Endothelial cell of umbilical vein (primary cell): ENCODE measurements around the gene TMEM270. TPM values are rescaled to one million over a fixed set of nuclear protein-coding genes. Genes with fewer than 3 reads are reported as not detected.

Source experiments
- BruUV-seq: library from RNA; stranded (reverse); fragments of 400-500 nt; replicated peaks from 2 replicates; lab custom pipeline; 2021; lab: Mats Ljungman, UMichigan
- CTCF ChIA-PET: fragments of 300-600, 350-600 bp; sonication (Branson Sonifier 250); formaldehyde crosslinking; loops from one replicate; lab custom pipeline; 2021; ENCODE audit warnings: antibody characterized with exemption, inconsistent platforms; lab: Charles Lee
- POLR2A ChIA-PET: fragments of 300-600, 350-600 bp; sonication (Branson Sonifier 250); formaldehyde crosslinking; loops from one replicate; lab custom pipeline; 2021; ENCODE audit warnings: antibody characterized with exemption, inconsistent platforms; lab: Charles Lee
- DNase-seq: peaks from one replicate; pipeline ENCODE4 v3.0.0-alpha.2; 2011; ENCODE audit warnings: low read depth, low spot score
- FAIRE-seq: peaks from 2 replicates; lab custom pipeline; 2011; peaks lifted over from hg19 to GRCh38; lab: Jason Lieb, UNC
- H2AFZ ChIP-seq: 2 replicates; pipeline ENCODE4 v1.6.0; 2012; ENCODE audit warnings: low read depth, low read length, control low read depth, inconsistent platforms
- H3K27ac ChIP-seq: 2 replicates; pipeline ENCODE4 v1.5.1; 2011; ENCODE audit warnings: low read depth, mild to moderate bottlenecking, control low read depth, low read length, moderate library complexity; ENCODE audit not compliant: insufficient read depth
- H3K27me3 ChIP-seq, 2 experiments: 2 replicates each; pipeline versions ENCODE4 v1.6.0 to v1.6.1; 2011; ENCODE audit warnings: low read length in 2 of 2, mixed read lengths in 1 of 2; ENCODE audit not compliant: control insufficient read depth in 2 of 2, insufficient read depth in 2 of 2
- H3K36me3 ChIP-seq, 2 experiments: 2 replicates in 1 of 2; 3 replicates in 1 of 2; pipeline ENCODE4 v1.5.1; 2011; ENCODE audit warnings: low read length in 2 of 2, mild to moderate bottlenecking in 1 of 2, moderate library complexity in 1 of 2; ENCODE audit not compliant: control insufficient read depth in 2 of 2, insufficient read depth in 2 of 2; ENCODE audit errors: extremely low read depth in 1 of 2
- H3K4me1 ChIP-seq: 3 replicates; pipeline ENCODE4 v1.5.1; 2011; ENCODE audit warnings: mild to moderate bottlenecking, low read length; ENCODE audit not compliant: control insufficient read depth, insufficient read depth; ENCODE audit errors: extremely low read depth
- H3K4me2 ChIP-seq: 2 replicates; pipeline ENCODE4 v1.6.1; 2011; ENCODE audit warnings: low read length, control low read depth, mixed read lengths; ENCODE audit not compliant: insufficient read depth
- H3K4me3 ChIP-seq, 3 experiments: fragments of 200-600 bp in 1 of 3; sonication (generic), shearing (Covaris generic) in 1 of 3; replicated peaks in 1 of 3; 2 replicates each; pipeline ENCODE4 v1.5.1; 2011 to 2016; ENCODE audit warnings: control low read depth in 3 of 3, low read length in 3 of 3, mild to moderate bottlenecking in 2 of 3, inconsistent platforms in 1 of 3, low read depth in 1 of 3, moderate library complexity in 1 of 3; ENCODE audit not compliant: insufficient read depth in 1 of 3
- H3K79me2 ChIP-seq: 2 replicates; pipeline ENCODE4 v1.6.0; 2012; ENCODE audit warnings: low read length, inconsistent platforms; ENCODE audit not compliant: control insufficient read depth, insufficient read depth
- H3K9ac ChIP-seq: replicated peaks from 2 replicates; pipeline ENCODE3; 2011; ENCODE audit warnings: low read length, control low read depth; ENCODE audit not compliant: insufficient read depth; ENCODE audit errors: extremely low read depth
- H3K9me1 ChIP-seq: replicated peaks from 3 replicates; pipeline ENCODE4 v1.6.0; 2011; ENCODE audit warnings: mild to moderate bottlenecking, low read length; ENCODE audit not compliant: control insufficient read depth, insufficient read depth; ENCODE audit errors: extremely low read depth
- H3K9me3 ChIP-seq: replicated peaks from 2 replicates; pipeline ENCODE4 v1.5.1; 2012; ENCODE audit warnings: low read length, inconsistent platforms; ENCODE audit not compliant: control insufficient read depth, insufficient read depth
- H4K20me1 ChIP-seq: replicated peaks from 2 replicates; pipeline ENCODE3; 2011; ENCODE audit warnings: mild to moderate bottlenecking, low read length; ENCODE audit not compliant: control insufficient read depth, insufficient read depth; ENCODE audit errors: extremely low read depth
- CTCF ChIP-seq, 2 donors: IDR thresholded peaks; 1 replicate in 1 of 2; 2 replicates in 1 of 2; pipeline ENCODE4 v1.5.1; 2011; ENCODE audit warnings: low read length in 2 of 2, mild to moderate bottlenecking in 2 of 2, moderate library complexity in 2 of 2, control low read depth in 1 of 2, inconsistent platforms in 1 of 2, low read depth in 1 of 2; ENCODE audit not compliant: insufficient read depth in 1 of 2; ENCODE audit errors: extremely low read depth in 1 of 2
- EZH2 ChIP-seq: IDR thresholded peaks from 2 replicates; pipeline ENCODE4 v1.6.1; 2012; ENCODE audit warnings: borderline replicate concordance, low read depth, mild to moderate bottlenecking, moderate library complexity, low read length, inconsistent platforms; ENCODE audit not compliant: severe bottlenecking
- FOS ChIP-seq: IDR thresholded peaks from 2 replicates; pipeline ENCODE4 v1.6.1; 2011; ENCODE audit warnings: mild to moderate bottlenecking, low read length, moderate library complexity, borderline replicate concordance; ENCODE audit not compliant: insufficient read depth
- GATA2 ChIP-seq: IDR thresholded peaks from 2 replicates; pipeline ENCODE4 v1.7.0; 2011; ENCODE audit warnings: low read depth, mild to moderate bottlenecking, moderate library complexity, mixed read lengths, low read length; ENCODE audit not compliant: insufficient read length, insufficient read depth
- JUN ChIP-seq: IDR thresholded peaks from 2 replicates; pipeline ENCODE4 v1.6.1; 2011; ENCODE audit warnings: borderline replicate concordance, low read depth; ENCODE audit not compliant: insufficient read length, insufficient read depth
- MAX ChIP-seq: IDR thresholded peaks from 2 replicates; pipeline ENCODE4 v1.6.1; 2011; ENCODE audit not compliant: insufficient read depth, insufficient read length
- MYC ChIP-seq: IDR thresholded peaks from one replicate; pipeline ENCODE4 v1.6.1; 2011; ENCODE audit warnings: mild to moderate bottlenecking, low read depth, low read length
- POLR2A ChIP-seq: IDR thresholded peaks from 2 replicates; pipeline ENCODE4 v1.6.1; 2012; ENCODE audit warnings: low read depth, mild to moderate bottlenecking, control low read depth, low read length
- POLR2AphosphoS5 ChIP-seq: IDR thresholded peaks from 2 replicates; pipeline ENCODE4 v1.6.1; 2012; ENCODE audit warnings: low read depth, mild to moderate bottlenecking, control low read depth, low read length, moderate library complexity; ENCODE audit not compliant: insufficient read depth
- dilution Hi-C: fragments of 300-500 bp; cut with MboI; formaldehyde crosslinking; loops from one replicate; pipeline ENCODE4 v1.15.0; 2019; ENCODE audit warnings: low sequenced_read_pairs; ENCODE audit not compliant: extremely low pct_ligation_motif_present
- intact Hi-C: fragments of 100-400 bp; cut with micrococcal nuclease; formaldehyde crosslinking; loops from one replicate; pipeline ENCODE4 v1.10.0; 2022
- polyA plus RNA-seq, 4 experiments: library from polyadenylated mRNA; depleted of rRNA in 3 of 4; stranded (reverse) in 3 of 4; unstranded in 1 of 4; fragments of >200 nt; gene quantifications; 2 replicates each; pipeline versions ENCODE4 v1.2.1 to v1.2.3, GENCODE V29; 2011 to 2012; ENCODE audit warnings: missing spikeins in 1 of 4
- total RNA-seq: library from RNA; stranded (reverse); gene quantifications from 2 replicates; pipeline ENCODE4 v1.2.3, GENCODE V29; 2021

Gene TMEM270
- total and polyA plus RNA-seq, 2 donors (not counting 3 experiments of a cell fraction or from before 2014, with no cell fraction given): not detected

- H3K4me2 ChIP-seq: no peak overlapping the region
- no peak overlapping the region for H3K9ac ChIP-seq
- TF ChIP-seq POLR2AphosphoS5 (no peak), MYC (no peak), GATA2 (no peak), POLR2A (no peak), FOS (no peak), CTCF (IDR thresholded peaks at IDR 0.05; ENCODE audit: extremely low read depth in 1 of 2, insufficient read depth in 1 of 2, low read depth in 1 of 2, low read length in 2 of 2) (no peak), JUN (no peak), EZH2 (no peak), MAX (no peak)
- no peak overlapping the region for H2AFZ ChIP-seq
- H3K27ac ChIP-seq: no peak overlapping the region
- no peak for DNase-seq
- no peaks in the 10 kb centered on the region for H3K9me3 ChIP-seq
- FAIRE-seq: no peak
- dilution Hi-C loops (no loop called here), intact Hi-C loops (no loop called here)
- CTCF ChIA-PET: interaction anchor here (1.7 kb wide), 1 partner anchor 16 kb away, joined by 4 read pairs; no protein-coding TSS in a partner anchor
- H3K79me2 ChIP-seq: no peaks in the 10 kb centered on the region
- no TSS peak for BruUV-seq
- no peaks in the 10 kb centered on the region for H3K36me3 ChIP-seq
- POLR2A ChIA-PET: no interaction called here
- no peaks in the 10 kb centered on the region for H4K20me1 ChIP-seq
- H3K9me1 ChIP-seq: no peaks in the 10 kb centered on the region
- no peak overlapping the region for H3K4me3 ChIP-seq
- no peaks in the 10 kb centered on the region for H3K27me3 ChIP-seq
- H3K4me1 ChIP-seq: peaks cover 2% of the 10 kb centered on the region
Observed at GRCh38 chr7:73839290-73839689, 21.7 kb upstream of the TMEM270 start.
